A549 (cell line): ENCODE data around the gene UNC79. TPM values are rescaled to one million over a fixed set of nuclear protein-coding genes. Genes with fewer than 3 reads are reported as not detected.

ENCODE experiments used
- ATAC-seq, 2 experiments: fragments of 200-7000 bp in 1 of 2; fragments of >200 bp in 1 of 2; cut with Nextera tagmentation in 1 of 2; cut with Tn5 transposase in 1 of 2; 3 replicates each; pipeline versions ENCODE4 v1.8.0 to v1.9.1; 2018 to 2020; ENCODE audit warnings: mild to moderate bottlenecking in 1 of 2, moderate library complexity in 1 of 2
- CTCF ChIA-PET: fragments of 300-600 bp; sonication (Branson Sonifier 250); formaldehyde crosslinking; extraction: SDS; loops from one replicate; lab custom pipeline; 2021; ENCODE audit warnings: antibody characterized with exemption, inconsistent platforms; lab: Yijun Ruan, JAX
- POLR2A ChIA-PET: fragments of 350-600 bp; formaldehyde crosslinking; extraction: SDS; loops from one replicate; lab custom pipeline; 2021; ENCODE audit warnings: antibody characterized with exemption, inconsistent platforms; lab: Yijun Ruan, JAX
- DNase-seq, 2 experiments: peaks; one replicate each; pipeline versions ENCODE4 v3.0.0 to v3.0.0-alpha.2; 2011 to 2016; ENCODE audit warnings: low read depth in 1 of 2, low spot score in 1 of 2
- FAIRE-seq: peaks from 2 replicates; lab custom pipeline; 2011; peaks lifted over from hg19 to GRCh38; lab: Jason Lieb, UNC
- H3K27ac ChIP-seq, 2 experiments: fragments of >200 bp; sonication (Bioruptor Twin); formaldehyde crosslinking; 3 replicates each; pipeline ENCODE4 v1.5.1; 2016 to 2017
- H3K4me1 ChIP-seq: fragments of >200 bp; sonication (Bioruptor Twin); formaldehyde crosslinking; 3 replicates; pipeline ENCODE4 v1.6.1; 2016
- H3K4me2 ChIP-seq: fragments of >200 bp; sonication (Bioruptor Twin); formaldehyde crosslinking; 3 replicates; pipeline ENCODE4 v1.6.1; 2016
- H3K4me3 ChIP-seq: fragments of >200 bp; sonication (Bioruptor Twin); formaldehyde crosslinking; 3 replicates; pipeline ENCODE4 v1.5.1; 2016
- H3K9me3 ChIP-seq: fragments of >200 bp; sonication (Bioruptor Twin); formaldehyde crosslinking; 3 replicates; pipeline ENCODE4 v1.6.1; 2016
- CHD4 ChIP-seq: fragments of 200-600 bp; sonication (generic); IDR thresholded peaks from 2 replicates; pipeline ENCODE4 v1.6.1; 2016; ENCODE audit warnings: antibody characterized with exemption, mild to moderate bottlenecking, borderline replicate concordance
- EHMT2 ChIP-seq: fragments of 200-600 bp; sonication (generic); IDR thresholded peaks from 2 replicates; pipeline ENCODE4 v1.6.1; 2016; ENCODE audit warnings: antibody characterized with exemption, low read depth, mild to moderate bottlenecking, moderate library complexity
- HDAC2 ChIP-seq: fragments of 200-600 bp; sonication (generic); IDR thresholded peaks from 2 replicates; pipeline ENCODE4 v1.6.1; 2016
- HEYL ChIP-seq: fragments of 250-450 bp; sonication (Bioruptor Pico); IDR thresholded peaks from 2 replicates; pipeline ENCODE4 v1.8.0; 2021; ENCODE audit warnings: mild to moderate bottlenecking, moderate library complexity
- HOXB5 ChIP-seq: fragments of 250-450 bp; sonication (Bioruptor Pico); IDR thresholded peaks from 2 replicates; pipeline ENCODE4 v1.5.0; 2020; ENCODE audit warnings: mild to moderate bottlenecking, moderate library complexity
- NPAS2 ChIP-seq: fragments of 250-450 bp; sonication (Bioruptor Pico); IDR thresholded peaks from 2 replicates; pipeline ENCODE4 v1.8.0; 2022; ENCODE audit warnings: mild to moderate bottlenecking, moderate library complexity, borderline replicate concordance
- POLR2AphosphoS2 ChIP-seq: conservative IDR thresholded peaks from 2 replicates; pipeline ENCODE4 v1.6.1; 2012; ENCODE audit warnings: low read length, improper control_type of control experiment, inconsistent platforms
- RCOR1 ChIP-seq: fragments of 150-350 bp; IDR thresholded peaks from 2 replicates; pipeline ENCODE4 v1.6.1; 2014; ENCODE audit warnings: antibody characterized with exemption, low read length, low read depth
- SMC3 ChIP-seq: fragments of >200 bp; sonication (Bioruptor Twin); formaldehyde crosslinking; IDR thresholded peaks from 3 replicates; pipeline ENCODE4 v1.6.1; 2018; ENCODE audit warnings: inconsistent platforms
- TFCP2L1 ChIP-seq: fragments of 250-450 bp; sonication (Bioruptor Pico); IDR thresholded peaks from 2 replicates; pipeline ENCODE4 v1.5.0; 2021; ENCODE audit warnings: mild to moderate bottlenecking
- TP53 ChIP-seq: fragments of 250-450 bp; sonication (Bioruptor Pico); IDR thresholded peaks from 2 replicates; pipeline ENCODE4 v1.5.0; 2021; ENCODE audit warnings: mild to moderate bottlenecking, moderate library complexity
- WGBS: methylation state at CpG from one replicate; pipeline ENCODE4 v1.1.6; 2017; ENCODE audit errors: missing lambda C conversion rate; 5-methylcytosine and 5-hydroxymethylcytosine counted together
- polyA plus RNA-seq, 4 experiments: library from polyadenylated mRNA; depleted of rRNA in 3 of 4; stranded (reverse); fragments of >200 nt; fragmentation: RNase III in 1 of 4; extraction: RNeasy Plus Mini Kit Qiagen cat#74134 plus additional on column Dnase treatment in 1 of 4; gene quantifications; 2 replicates in 3 of 4; 3 replicates in 1 of 4; pipeline ENCODE4 v1.2.3, GENCODE V29; 2011 to 2017
- TF ChIP-seq, protein P1 (sequence below): fragments of 450-650 bp; IDR thresholded peaks from 2 replicates; pipeline ENCODE4 v1.6.1; 2014; ENCODE audit warnings: antibody characterized with exemption
- TF ChIP-seq, protein P2 (sequence below): IDR thresholded peaks from 2 replicates; pipeline ENCODE4 v1.6.1; 2012
- TF ChIP-seq, protein P3 (sequence below): fragments of 200-600 bp; sonication (generic); IDR thresholded peaks from 2 replicates; pipeline ENCODE4 v1.6.1; 2016; ENCODE audit warnings: antibody characterized with exemption, mild to moderate bottlenecking, moderate library complexity
- TF ChIP-seq, protein P4 (sequence below): fragments of >200 bp; sonication (Bioruptor Twin); formaldehyde crosslinking; IDR thresholded peaks from 3 replicates; pipeline ENCODE4 v1.6.1; 2016
- TF ChIP-seq, protein P5 (sequence below): fragments of 250-450 bp; sonication (Bioruptor Pico); IDR thresholded peaks from 2 replicates; pipeline ENCODE4 v1.5.0; 2020; ENCODE audit warnings: low read depth, mild to moderate bottlenecking, moderate library complexity

Gene UNC79
- polyA plus RNA-seq, 2 of the 4 experiments (the other 2 are of a cell fraction), result 0.01 TPM

DNA sequence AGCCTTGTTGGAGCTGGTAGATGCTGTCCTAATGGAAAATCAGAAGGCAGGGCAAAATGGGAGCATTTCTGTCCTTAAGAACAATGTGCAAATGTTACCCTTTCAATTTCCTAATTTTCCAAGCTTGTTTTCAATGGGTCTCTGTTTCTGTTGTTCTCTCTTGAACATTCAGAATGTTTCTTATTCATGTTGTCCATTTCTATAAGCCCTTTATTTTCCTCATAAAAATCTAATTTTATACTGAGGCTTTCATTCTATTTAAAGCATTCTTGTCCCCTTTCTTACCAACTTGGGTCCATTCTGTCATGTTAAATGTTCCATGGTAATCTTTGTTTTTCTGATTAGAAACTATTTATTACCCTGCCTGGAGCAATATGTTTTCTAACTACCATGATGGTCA lies 232.6 kb downstream of the UNC79 start (continued):
- TF ChIP-seq, protein P1, sequence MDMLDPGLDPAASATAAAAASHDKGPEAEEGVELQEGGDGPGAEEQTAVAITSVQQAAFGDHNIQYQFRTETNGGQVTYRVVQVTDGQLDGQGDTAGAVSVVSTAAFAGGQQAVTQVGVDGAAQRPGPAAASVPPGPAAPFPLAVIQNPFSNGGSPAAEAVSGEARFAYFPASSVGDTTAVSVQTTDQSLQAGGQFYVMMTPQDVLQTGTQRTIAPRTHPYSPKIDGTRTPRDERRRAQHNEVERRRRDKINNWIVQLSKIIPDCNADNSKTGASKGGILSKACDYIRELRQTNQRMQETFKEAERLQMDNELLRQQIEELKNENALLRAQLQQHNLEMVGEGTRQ, result no peak

DNA sequence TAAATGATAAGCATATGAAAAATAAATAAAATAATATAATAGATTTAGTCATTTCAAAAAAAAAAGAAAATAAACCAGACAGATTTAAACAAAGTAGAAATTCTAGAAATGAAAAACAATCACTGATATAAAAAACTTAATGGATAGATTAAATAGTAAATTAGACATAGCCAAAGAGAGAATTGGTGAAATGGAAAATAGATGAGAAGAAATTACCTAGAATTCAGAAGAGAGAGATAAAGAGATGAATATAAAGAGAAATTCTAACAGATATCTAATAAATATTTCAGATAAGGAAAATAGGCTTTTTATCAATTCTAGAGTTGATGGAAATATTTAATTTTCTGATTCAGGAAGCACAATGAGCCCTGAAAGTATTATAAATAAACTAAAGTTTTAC lies 234.4 kb downstream of the UNC79 start:
- Histone ChIP-seq H3K4me2 (no peak overlapping the region), H3K4me1 (no peaks in the 10 kb centered on the region), H3K27ac (no peak overlapping the region), H3K4me3 (no peak overlapping the region), H3K9me3 (peaks cover 23% of the 10 kb centered on the region; the same call in 2 of the 3 replicates)
- CTCF ChIA-PET, result interaction anchor here (1.0 kb wide), 1 partner anchor 42 kb away, joined by 4 read pairs; no protein-coding TSS in a partner anchor
- TF ChIP-seq TP53 (CRISPR knock-in tag) (no peak), HDAC2 (peak; percentile 58; the same call in 1 of the 2 replicates)
- DNase-seq, result no peak
- FAIRE-seq, result no peak
- ATAC-seq, result no peak
- POLR2A ChIA-PET, result no interaction called here

DNA sequence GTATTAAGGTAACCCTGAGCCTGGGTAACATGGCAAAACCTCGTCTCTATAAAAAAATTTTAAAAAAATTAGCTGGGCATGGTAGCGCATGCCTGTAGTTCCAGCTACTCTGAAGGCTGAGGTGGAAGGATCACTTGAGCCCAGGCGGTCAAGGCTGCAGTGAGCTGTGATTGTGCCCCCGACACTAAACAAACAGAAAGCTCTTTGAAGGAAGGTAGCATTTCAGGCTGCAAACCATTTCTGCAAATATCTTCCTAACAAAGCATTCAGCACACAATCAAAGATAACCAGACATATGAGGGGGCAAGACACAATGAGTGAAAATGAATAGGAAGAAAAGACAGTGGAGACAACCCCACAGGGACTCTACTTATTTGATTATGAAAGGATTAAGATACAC lies 238.9 kb downstream of the UNC79 start:
- no peak overlapping the region for H3K4me2 ChIP-seq
- 10% methylated on average over 4 of the region's 4 CpGs for whole genome bisulfite sequencing
- ATAC-seq (no peak), DNase-seq (no peak), FAIRE-seq (no peak)
- ChIA-PET CTCF (interaction anchor here (1.5 kb wide), 1 partner anchor 14 kb away, joined by 3 read pairs; no protein-coding TSS in a partner anchor), POLR2A (no interaction called here)
- TF ChIP-seq RCOR1 (no peak), NPAS2 (CRISPR knock-in tag) (no peak), POLR2AphosphoS2 (no peak), TP53 (CRISPR knock-in tag) (no peak), HEYL (no peak), CHD4 (no peak), HOXB5 (CRISPR knock-in tag) (no peak), SMC3 (no peak), TFCP2L1 (CRISPR knock-in tag) (no peak), EHMT2 (no peak)
- TF ChIP-seq, protein P2, sequence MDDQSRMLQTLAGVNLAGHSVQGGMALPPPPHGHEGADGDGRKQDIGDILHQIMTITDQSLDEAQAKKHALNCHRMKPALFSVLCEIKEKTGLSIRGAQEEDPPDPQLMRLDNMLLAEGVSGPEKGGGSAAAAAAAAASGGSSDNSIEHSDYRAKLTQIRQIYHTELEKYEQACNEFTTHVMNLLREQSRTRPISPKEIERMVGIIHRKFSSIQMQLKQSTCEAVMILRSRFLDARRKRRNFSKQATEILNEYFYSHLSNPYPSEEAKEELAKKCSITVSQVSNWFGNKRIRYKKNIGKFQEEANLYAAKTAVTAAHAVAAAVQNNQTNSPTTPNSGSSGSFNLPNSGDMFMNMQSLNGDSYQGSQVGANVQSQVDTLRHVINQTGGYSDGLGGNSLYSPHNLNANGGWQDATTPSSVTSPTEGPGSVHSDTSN, result no peak
- TF ChIP-seq, protein P3, sequence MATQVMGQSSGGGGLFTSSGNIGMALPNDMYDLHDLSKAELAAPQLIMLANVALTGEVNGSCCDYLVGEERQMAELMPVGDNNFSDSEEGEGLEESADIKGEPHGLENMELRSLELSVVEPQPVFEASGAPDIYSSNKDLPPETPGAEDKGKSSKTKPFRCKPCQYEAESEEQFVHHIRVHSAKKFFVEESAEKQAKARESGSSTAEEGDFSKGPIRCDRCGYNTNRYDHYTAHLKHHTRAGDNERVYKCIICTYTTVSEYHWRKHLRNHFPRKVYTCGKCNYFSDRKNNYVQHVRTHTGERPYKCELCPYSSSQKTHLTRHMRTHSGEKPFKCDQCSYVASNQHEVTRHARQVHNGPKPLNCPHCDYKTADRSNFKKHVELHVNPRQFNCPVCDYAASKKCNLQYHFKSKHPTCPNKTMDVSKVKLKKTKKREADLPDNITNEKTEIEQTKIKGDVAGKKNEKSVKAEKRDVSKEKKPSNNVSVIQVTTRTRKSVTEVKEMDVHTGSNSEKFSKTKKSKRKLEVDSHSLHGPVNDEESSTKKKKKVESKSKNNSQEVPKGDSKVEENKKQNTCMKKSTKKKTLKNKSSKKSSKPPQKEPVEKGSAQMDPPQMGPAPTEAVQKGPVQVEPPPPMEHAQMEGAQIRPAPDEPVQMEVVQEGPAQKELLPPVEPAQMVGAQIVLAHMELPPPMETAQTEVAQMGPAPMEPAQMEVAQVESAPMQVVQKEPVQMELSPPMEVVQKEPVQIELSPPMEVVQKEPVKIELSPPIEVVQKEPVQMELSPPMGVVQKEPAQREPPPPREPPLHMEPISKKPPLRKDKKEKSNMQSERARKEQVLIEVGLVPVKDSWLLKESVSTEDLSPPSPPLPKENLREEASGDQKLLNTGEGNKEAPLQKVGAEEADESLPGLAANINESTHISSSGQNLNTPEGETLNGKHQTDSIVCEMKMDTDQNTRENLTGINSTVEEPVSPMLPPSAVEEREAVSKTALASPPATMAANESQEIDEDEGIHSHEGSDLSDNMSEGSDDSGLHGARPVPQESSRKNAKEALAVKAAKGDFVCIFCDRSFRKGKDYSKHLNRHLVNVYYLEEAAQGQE, result no peak
- TF ChIP-seq, protein P1, result no peak
- TF ChIP-seq, protein P4, sequence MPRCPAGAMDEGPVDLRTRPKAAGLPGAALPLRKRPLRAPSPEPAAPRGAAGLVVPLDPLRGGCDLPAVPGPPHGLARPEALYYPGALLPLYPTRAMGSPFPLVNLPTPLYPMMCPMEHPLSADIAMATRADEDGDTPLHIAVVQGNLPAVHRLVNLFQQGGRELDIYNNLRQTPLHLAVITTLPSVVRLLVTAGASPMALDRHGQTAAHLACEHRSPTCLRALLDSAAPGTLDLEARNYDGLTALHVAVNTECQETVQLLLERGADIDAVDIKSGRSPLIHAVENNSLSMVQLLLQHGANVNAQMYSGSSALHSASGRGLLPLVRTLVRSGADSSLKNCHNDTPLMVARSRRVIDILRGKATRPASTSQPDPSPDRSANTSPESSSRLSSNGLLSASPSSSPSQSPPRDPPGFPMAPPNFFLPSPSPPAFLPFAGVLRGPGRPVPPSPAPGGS, result no peak
- TF ChIP-seq, protein P5, sequence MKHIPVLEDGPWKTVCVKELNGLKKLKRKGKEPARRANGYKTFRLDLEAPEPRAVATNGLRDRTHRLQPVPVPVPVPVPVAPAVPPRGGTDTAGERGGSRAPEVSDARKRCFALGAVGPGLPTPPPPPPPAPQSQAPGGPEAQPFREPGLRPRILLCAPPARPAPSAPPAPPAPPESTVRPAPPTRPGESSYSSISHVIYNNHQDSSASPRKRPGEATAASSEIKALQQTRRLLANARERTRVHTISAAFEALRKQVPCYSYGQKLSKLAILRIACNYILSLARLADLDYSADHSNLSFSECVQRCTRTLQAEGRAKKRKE (CRISPR knock-in tag), result no peak
- peaks cover 19% of the 10 kb centered on the region; the same call in 2 of the 3 replicates for H3K9me3 ChIP-seq
- H3K27ac ChIP-seq, result no peak overlapping the region
- no peak overlapping the region for H3K4me3 ChIP-seq
- H3K4me1 ChIP-seq, result no peaks in the 10 kb centered on the region
